ENCODE measurements around the gene COL6A2.
"Not testable (repeated sequence)": the region's sequence is repeated elsewhere in the genome, so short reads cannot be mapped to it uniquely, and the experiment has no call there.

COL6A2 gene

DNA sequence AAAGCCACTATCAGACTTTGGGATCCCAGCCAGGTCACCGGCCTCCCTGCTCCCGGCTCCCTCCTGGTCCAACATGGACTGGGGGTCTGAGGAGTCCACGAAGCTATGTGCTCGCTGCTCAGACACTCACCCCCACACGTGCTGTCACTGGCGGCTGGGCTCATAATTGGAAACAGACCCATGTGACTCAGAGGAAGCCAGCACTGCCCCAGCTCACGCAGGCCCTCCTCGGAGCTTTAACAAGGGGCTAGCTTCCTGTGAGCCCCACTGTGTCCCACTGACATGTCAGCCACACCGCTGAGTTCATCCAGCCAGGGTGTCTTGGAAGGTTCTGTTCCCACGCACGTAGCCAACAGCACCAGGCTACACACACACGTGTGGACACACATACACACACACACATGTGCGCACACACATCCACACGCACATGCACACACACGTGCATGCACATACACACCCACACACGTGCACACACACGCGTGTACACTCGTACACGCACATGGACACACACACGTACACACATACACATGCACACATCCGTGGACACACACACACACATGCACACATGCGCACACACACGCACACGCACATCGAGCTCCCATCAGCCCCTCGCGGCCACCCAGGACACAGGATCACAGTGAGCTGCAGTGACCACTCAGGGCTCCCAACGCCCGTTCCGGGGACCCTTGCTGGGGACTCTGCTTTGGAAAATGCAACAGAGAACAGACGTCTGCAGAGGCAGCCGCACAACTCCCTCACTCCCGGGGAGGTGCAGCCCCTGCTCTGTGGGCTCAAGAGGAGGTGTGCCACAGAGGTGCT, 18.4 kb upstream of the COL6A2 start:
- no peak for DNase-seq

DNA sequence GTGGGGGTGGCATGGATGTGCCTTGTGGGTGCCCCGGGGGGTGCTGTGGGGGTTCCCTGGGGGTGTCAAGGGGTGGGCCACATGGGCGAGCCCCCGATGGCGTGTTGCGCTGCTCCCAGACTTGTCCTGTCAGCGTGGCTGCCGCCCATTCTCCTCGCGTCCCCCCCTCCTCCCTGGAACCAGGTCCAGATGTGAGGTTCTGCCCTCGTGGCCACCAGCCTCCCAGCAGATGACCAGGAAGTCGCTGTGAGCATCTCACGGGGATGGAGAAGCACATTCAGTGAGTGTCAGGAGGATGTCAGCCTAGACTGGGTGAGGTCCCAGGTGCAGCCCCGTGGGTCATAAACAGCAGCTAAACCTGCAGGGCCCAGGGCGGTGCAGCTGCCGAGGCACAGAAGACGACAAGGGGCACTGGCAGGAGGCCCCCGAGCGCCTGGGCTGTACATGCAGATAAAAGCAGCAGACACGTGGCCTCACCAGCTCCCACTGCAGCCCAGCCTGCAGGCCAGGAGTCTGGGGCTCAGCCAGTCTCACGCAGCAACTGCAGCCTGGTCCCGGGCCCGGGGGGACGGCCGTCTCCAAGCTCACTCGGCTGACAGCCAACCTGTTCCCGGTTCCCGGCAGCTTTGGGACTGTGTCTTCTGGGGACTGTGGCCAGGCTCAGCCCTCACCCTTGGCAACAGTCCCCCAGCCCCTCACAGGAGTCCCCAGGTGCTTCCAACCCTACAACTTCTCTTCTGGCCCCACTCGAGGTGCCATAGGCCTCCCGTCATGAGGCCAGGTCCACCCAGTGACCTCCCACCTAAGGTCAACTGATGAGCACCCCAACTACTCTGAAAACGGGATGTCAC, 17.5 kb upstream of the COL6A2 start:
- DNase-seq = no peak

DNA sequence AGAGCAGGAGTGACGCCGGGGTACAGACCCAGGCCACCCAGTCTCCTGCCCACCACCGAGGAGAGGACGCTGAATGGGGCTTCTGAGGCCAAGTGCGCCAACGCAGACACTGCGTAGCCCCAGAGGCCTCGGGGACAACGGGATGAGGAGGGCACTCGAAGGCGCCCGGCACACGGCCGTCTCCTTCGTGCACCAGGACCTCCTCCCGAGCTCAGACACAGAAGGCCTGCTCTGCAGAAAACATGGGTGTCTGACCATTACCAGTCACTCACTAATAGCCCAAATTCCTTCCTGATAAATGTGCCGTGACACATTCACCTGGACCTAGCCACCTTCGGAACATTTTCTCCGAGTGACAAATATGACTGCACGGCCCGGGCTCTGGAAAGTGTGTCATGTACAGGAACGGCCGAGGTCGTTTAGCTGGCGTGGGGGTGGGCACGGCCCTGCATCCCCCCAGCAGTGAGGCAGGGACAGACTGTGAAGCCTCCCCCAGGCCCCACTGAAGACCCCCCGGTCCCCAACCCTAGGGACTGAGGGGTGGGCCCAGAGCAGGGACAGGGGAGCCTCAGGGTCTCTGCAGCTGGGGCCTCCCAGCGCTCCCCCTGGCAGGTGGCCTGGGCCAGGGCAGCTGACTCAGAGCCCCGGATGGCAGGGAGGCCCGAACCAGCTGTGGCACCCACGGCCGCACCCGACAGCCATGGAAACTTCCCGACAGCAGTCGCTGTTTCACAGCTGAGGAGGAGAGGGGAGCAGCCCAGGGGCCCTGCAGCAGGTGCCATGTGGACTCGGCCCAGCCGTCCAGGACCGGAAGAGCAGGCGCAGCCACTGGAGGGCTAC, 16.7 kb upstream of the COL6A2 start:
- DNase-seq = no peak

DNA sequence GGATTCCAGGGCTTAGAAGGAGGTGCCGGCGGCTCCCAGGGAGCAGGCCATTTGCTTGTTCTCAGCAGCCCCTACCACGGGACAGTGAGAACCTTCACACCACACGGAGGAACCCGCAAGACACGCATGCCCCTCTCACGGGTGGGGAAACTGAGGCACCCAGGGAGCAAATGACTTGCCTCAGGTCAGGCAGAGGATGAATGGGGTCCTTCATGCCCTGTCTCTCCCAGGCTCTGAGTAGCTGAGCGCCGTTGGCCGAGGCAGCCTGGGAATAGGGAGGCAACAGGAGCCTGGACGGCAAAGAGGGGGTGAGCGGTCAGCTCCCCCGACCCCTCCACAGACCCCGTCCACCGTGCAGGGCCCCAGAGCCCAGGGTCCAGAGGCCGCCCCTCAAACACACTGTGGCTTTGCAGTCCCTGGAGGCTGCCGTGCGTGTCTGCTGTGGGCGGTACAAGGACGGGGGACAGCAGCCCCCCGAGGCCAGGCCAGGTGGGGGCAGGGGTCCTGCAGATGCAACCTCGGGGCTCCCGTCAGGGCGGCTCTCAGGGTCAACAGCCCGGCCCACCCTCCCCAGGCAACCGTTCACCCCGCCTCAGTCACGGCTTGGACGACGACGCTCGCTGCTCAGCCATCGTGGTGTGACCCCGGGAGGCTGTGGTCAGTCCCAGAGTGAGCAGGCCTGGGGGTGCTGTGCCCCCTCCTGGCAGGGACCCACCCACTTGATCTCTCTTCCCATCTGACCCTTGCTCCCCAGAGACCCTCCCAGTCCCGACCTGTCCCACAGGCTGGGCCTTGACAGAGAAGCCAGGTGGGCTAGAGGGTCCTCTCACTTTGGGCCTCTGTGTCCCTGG, 15.8 kb upstream of the COL6A2 start:
- DNase-seq = no peak

DNA sequence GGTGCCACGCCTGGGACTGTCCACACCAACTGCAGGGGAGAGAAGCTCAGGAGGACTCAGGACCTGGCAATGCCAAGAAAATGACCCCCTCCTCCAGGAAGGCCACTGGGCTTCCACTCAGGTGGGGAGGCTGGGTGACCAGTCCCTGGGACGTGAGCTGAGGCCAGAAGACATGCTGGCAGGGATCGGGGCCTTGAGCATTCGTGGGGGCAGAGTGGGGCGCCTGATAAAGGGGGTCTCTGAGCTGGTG, 15.3 kb upstream of the COL6A2 start:
- DNase-seq = no peak

DNA sequence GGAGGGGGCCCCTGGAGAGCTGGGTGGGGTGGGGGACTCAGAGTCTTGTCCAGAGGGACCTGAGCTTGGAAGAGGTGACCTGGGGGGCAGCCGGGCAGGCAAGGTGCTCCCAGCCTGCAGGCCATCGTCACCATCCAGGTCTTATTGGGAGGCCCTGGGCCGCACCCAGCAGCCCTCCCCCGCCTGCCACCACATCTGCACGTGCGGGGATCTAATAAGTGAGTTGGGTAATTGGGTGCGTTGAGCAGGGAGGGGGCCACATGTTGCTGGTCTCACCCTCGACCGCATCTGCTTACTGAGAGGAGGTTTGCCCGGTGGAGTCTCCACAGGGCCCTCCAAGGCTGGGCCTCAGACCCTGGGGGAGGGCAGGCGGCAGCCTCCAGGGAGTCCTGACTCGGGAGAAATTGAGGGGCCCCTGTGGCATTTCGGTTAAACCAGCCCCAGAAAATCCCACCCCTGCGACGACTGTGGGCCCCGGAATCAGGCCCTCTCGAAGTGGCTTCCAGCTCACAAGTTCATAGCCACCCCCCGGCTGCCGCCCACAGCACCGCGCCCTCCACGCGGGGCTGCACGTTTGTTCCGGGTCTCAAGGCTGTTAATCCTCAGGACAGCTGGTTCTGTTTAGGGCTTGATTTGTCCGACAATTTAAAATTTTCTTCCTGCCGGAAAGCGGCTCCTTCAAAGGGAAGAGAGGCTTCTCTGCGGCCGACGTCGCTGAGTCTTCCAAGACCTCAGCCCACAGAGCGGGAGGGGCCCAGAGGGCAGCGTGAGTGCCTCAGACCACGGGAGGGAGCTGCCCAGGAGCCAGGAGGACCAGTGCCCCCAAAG, 14.7 kb upstream of the COL6A2 start:
- DNase-seq = no peak

DNA sequence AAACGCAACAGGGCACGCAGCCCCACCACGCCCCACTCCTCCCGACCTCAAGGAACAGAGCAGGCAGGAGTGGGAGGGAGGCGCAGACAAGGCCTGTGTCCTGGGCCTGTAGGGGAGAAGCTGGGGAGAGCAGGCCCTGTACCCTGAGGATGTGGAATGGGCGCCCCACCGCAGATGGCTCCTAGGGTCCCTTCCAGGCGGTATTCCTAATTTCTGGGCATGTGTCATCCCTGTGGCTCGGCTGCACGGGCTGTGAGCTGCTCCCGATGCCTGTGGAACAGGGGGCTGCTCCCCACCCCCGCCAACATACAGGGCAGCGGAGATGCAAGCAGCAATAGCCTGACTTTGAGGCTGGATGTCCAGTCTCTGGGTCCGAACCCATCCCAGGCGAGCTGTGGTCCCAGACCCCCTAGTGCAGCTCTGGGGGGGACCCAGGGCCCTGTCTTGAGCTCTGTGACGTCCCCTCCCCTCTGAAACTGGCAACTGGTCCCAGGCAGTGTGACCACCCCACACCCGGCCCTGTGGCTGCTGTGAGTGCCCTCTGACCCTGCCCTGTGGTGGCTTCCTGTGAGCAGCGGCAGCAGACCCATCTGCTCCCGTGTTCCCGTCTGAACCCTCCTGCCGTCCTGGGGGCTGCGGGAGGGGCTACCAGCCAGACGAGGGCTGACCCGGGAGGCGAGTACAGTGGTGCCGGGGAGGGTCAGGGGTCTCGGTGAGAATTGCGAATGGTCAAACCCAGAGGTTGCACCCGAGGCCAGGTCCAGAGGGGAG, 13.9 kb upstream of the COL6A2 start:
- DNase-seq = no peak

DNA sequence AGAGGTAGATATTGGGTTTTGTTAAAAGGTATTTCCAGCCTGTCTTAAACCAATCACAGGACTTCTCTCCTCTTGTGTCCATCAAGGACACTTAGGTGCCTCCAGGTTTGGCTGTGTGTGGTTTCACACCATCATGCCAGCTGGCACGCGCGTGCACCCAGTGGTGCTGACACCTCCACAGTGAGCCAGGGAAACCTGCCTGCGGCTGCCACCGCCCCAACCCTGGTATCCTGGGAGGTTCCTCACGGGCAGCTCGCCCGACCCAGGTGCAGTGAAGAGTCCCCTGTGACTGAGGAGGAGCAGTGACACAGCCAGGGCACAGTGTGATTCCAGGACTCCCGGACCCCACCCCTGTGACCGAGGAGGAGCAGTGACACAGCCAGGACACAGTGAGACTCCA, 13.2 kb upstream of the COL6A2 start:
- no peak for DNase-seq

DNA sequence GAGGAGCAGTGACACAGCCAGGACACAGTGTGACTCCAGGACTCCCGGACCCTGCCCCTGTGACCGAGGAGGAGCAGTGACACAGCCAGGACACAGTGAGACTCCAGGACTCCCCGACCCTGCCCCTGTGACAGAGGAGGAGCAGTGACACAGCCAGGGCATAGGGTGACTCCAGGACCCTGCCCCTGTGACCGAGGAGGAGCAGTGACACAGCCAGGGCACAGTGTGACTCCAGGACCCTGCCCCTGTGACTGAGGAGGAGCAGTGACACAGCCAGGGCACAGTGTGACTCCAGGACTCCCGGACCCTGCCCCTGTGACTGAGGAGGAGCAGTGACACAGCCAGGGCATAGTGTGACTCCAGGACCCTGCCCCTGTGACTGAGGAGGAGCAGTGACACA, 12.7 kb upstream of the COL6A2 start:
- not testable (repeated sequence) for DNase-seq

DNA sequence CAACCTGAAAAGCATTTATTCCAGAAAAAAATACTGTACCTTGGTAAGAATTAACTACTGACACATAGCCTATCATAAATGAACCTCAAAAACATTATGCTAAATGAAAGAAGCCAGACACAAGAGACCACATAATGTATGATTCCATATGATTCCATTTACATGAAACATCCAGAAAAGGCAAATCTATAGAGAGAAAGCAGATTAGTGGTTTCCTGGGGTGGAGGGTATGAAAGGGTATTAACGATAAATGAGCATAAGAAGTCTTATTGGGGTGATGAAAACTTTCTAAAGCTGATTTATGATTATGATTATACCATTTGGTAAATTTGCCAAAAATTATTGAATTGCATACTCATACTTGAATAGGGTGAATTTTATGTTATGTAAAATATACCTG, 10.3 kb upstream of the COL6A2 start:
- no peak for DNase-seq

DNA sequence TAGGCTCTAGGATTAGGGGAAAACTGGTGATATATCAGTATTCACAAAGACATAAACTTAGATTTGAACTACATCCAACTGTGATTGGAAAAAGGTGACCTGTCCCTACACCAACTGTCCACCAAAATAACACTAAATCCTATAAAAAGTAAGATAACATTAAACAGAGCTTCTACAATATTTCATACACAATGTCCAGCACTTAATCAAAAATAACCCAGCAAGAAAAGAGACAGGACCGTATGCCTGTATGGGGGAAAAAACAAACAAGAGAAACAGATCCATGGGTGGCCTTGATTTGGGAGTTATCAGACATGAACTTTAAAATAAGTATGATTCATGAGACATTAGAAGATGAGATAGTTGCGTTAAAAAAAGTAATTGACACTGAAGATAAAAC, 9.7 kb upstream of the COL6A2 start:
- no peak for DNase-seq

DNA sequence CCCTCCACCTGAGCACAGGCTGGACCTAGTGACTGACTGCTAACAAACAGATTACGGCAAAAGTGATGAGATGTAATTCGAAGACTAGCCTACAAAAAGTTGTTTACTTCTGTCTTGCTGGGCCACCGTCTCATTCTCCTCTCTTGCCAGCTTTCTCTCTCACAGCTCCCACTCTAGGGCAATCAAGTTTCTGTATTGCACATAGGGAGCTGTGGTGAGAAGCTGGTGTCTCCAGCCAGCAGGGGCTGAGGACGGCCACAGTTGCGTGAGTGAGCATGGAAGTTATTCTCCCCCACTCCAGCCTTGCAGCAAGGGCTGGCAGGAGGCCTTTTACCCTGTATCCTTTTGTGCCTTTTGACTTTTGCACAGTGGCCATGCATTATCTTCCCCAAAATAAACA, 8.6 kb upstream of the COL6A2 start:
- no peak for DNase-seq

DNA sequence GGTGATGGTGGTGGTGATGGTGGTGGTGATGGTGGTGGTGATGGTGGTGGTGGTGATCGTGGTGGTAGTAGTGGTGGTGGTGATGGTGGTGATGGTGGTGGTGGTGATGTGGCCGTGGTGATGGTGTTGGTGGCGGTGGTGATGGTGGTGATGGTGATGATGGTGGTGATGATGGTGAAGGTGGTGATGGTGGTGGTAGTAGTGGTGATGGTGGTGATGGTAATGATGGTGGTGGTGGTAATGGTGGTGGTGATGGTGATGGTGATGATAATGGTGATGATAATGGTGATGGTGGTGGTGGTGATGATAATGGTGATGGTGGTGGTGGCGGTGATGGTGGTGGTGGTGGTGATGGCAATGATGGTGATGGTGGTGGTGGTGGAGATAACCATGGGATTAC, 6.8 kb upstream of the COL6A2 start:
- DNase-seq = no peak

DNA sequence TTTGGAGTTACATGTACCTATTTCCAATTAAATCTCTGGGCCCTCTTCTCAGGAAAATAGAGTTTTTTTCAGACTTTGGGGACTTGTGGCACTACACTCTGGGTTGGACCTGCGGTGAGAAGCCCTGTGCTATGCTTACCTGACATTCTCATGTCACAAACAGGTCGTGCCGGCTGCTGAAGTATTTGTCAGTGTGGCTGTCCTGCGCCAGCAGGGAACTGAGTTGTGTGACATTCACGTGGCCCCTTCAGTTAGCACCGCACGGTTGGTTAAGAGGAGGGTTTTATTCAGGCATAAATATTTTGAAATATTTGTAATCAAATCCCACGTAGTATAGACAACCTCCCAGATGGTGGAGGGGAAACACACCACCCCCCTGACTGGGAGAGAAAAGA, 6.3 kb upstream of the COL6A2 start:
- DNase-seq = no peak

DNA sequence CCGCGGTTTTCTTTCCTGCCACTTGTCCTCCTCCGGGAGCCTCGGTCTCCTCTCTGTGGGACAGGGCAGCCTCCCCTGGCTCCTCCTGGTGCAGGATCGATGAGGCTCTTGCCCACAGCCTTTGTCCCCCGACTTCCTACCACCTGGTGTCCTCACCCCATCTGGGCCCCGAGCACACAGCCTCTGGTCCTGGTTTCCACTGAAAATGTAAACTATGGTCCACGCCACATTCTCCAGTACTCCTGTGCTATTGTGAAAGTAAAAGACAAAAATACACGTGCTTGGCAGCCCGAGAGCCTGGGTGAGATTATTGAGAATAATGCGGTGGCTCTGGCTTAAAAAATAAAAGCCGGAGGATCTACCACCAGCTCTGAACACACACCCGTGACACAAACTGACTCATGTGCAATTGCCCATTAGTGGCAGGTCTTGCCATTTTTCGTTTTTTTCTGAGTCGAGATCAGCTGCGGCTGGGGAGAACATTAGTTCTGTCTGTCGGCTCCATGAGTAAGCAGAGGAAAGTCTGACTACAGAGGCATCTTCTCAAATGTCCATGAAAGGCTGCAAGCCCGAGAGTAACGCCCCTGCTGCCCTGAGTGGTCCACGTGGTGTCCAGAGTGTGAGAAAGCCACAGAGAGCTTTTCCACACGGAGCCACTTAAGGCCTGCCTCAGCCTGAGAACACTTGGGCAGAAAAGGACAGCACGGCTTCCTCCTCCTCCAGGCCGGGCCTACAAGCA, 5.7 kb upstream of the COL6A2 start:
- DNase-seq = no peak

DNA sequence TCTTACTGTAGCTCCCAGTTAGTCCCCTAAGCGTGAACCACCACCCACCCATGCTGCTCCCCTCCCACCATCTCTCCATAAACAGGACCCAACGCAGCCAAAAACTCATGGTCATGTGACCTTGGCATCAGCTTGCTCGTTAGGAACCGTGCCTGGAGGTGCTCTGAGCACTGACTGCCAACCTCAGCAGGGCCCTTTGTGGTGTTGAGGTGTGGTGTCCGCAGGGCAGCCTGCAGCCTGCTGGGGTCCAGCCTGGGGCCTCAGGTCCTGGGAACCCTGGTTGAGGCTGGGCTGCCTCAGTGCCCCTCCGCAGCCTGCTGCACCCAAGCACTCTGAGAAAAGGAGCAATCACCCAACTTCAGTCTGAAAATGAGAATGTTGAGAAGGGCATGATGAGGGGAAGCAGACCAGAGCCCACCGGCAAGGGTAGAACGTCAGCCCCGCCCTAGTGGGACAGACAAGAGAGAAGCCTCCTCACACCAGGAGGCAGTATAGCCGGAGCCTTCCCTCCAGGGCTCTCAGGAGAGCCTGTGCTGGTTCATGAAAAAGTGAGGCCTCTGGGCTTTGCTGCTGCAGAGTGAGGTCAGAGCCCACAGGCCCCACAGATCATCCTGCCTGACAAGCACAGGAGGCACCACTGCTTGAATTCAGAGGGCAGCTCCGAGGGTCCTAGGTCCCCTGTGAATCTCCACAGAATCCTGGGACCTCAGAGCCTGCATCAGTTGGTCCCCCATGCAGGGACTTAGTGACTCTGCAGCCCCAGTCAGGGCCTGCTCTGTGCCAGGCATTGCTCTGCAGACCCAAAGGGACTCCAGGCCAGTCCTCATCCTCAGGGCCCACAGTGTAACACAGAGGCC, 4.9 kb upstream of the COL6A2 start:
- no peak for DNase-seq

DNA sequence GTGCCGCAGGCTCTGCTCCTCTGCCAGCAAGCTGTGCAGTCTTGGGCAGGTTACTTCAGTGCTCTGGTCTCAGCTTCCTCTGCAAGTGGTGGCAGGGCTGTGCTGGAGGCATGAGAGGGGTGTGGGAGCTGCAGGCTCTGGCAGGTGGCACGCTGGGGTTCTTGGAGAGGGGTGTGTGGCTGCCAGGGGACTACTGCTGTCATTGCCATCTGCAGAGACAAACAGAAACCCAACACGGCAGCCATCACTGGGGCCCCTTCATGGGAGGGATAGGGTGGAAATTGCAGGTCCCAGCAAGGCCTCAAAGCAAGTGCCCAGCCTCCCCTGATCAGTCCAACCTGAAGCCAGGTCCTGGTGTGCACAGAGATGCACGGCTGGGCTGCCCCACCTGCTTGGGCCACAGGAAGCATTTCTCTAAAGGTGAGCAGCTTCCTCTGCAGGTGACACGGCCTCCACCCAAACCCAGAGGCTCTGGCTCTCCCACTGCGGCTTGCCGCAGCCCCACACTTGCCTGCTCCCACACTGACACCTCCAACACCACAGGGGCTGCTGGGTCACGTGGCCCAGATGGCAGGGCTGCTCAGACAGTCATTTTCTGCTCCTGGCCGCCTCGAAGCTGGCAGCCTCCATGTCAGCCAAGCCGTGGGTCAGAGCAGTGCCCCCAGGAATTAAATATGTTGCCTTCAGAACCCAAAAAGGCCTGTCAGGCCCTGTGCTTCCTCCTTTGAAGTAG, 4.1 kb upstream of the COL6A2 start:
- DNase-seq = peak; percentile 37

DNA sequence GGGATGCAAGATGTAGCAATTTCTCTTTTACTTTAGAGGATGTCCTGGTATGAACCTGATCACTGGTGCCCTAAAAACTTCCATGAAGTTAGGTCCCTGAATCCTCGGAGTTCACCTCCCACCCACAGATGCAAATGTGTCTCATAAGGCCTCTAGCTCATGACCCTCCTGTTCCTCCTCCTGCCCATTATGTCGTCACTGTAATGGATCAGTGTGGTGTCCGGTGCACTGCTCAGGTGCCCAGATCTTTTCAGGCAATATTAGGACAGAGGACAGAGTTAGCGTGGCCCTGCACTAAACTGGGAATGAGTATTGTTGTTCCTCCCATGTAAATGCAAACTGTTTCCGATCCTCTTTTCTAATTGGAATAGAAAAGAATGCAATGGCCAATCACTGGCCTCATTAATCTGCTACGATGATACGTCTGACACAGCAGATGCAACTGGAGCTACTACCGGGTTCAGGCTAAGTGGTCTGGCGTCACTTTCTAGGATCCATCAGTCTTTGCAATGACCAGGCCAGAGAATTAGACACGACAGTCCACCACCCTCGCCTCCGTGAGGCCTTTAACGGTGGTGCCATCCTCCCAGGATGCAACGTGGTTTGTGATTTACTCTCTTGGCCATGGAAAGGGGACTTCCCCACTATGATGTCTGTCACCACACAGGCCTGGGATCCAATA, 3.4 kb upstream of the COL6A2 start:
- DNase-seq = no peak
